HepG2 (cell line): ENCODE measurements around the gene ABCA2. TPM values are rescaled to one million over a fixed set of nuclear protein-coding genes. Genes with fewer than 3 reads are reported as not detected.

Experiments
- ATAC-seq: fragments of 200-7000 bp; cut with Tn5 transposase; 3 replicates; pipeline ENCODE4 v1.9.1; 2020; ENCODE audit warnings: mild to moderate bottlenecking, moderate library complexity
- BruUV-seq: library from RNA; stranded (reverse); fragments of 400-500 nt; replicated peaks from 2 replicates; lab custom pipeline; 2021; lab: Mats Ljungman, UMichigan
- CTCF ChIA-PET: fragments of 300-600 bp; formaldehyde crosslinking; extraction: SDS; loops from one replicate; lab custom pipeline; 2021; ENCODE audit warnings: low total read pairs, inconsistent platforms, low intra/inter-chr PET ratio; lab: Yijun Ruan, JAX
- POLR2A ChIA-PET: fragments of 350-600 bp; sonication (Branson Sonifier 250); formaldehyde crosslinking; loops from one replicate; lab custom pipeline; 2020; ENCODE audit warnings: antibody characterized with exemption, inconsistent platforms; lab: Yijun Ruan, JAX
- DNase-seq: peaks from one replicate; pipeline ENCODE4 v3.0.0-alpha.2; 2015; ENCODE audit warnings: low spot score
- FAIRE-seq: peaks from 3 replicates; lab custom pipeline; 2011; peaks lifted over from hg19 to GRCh38; lab: Jason Lieb, UNC
- H2AFZ ChIP-seq: one replicate; pipeline ENCODE4 v1.6.1; 2011; ENCODE audit warnings: low read length, inconsistent platforms
- H3K27ac ChIP-seq: fragments of 300-600 bp; 3 replicates; pipeline ENCODE4 v1.8.0; 2011; ENCODE audit warnings: mixed run types, mild to moderate bottlenecking, mixed read lengths, low read length, inconsistent platforms; ENCODE audit not compliant: insufficient read depth; ENCODE audit errors: extremely low read length
- H3K27me3 ChIP-seq, 2 experiments: fragments of 200-600 bp in 1 of 2; 2 replicates in 1 of 2; 3 replicates in 1 of 2; pipeline versions ENCODE4 v1.6.0 to v1.8.0; 2011; ENCODE audit warnings: low read length in 2 of 2, mild to moderate bottlenecking in 2 of 2, moderate library complexity in 2 of 2, inconsistent platforms in 1 of 2; ENCODE audit not compliant: insufficient read depth in 2 of 2, control insufficient read depth in 1 of 2
- H3K36me3 ChIP-seq, 2 experiments: fragments of 200-600 bp in 1 of 2; replicated peaks in 1 of 2; 2 replicates in 1 of 2; 3 replicates in 1 of 2; pipeline versions ENCODE4 v1.5.1 to v1.8.0; 2011; ENCODE audit warnings: low read length in 2 of 2, inconsistent platforms in 1 of 2; ENCODE audit not compliant: insufficient read depth in 2 of 2, control insufficient read depth in 1 of 2
- H3K4me1 ChIP-seq: 2 replicates; pipeline ENCODE4 v1.5.1; 2012; ENCODE audit warnings: low read length, inconsistent platforms; ENCODE audit not compliant: insufficient read depth
- H3K4me2 ChIP-seq: 2 replicates; pipeline ENCODE4 v1.6.0; 2011; ENCODE audit warnings: low read depth, low read length, inconsistent platforms
- H3K4me3 ChIP-seq, 3 experiments: fragments of 200-600 bp in 1 of 3; sonication (generic), shearing (Covaris generic) in 1 of 3; replicated peaks in 1 of 3; 2 replicates each; pipeline ENCODE4 v1.5.1; 2011 to 2016; ENCODE audit warnings: low read length in 3 of 3, inconsistent platforms in 2 of 3, low read depth in 2 of 3, mild to moderate bottlenecking in 2 of 3, control low read depth in 1 of 3, mixed read lengths in 1 of 3; ENCODE audit not compliant: insufficient read depth in 1 of 3
- H3K79me2 ChIP-seq: one replicate; pipeline ENCODE4 v1.6.1; 2011; ENCODE audit warnings: low read length, inconsistent platforms; ENCODE audit not compliant: insufficient read depth
- H3K9ac ChIP-seq: 2 replicates; pipeline ENCODE4 v1.6.0; 2011; ENCODE audit warnings: mild to moderate bottlenecking, low read depth, low read length, inconsistent platforms; ENCODE audit not compliant: insufficient read depth
- H3K9me3 ChIP-seq: 2 replicates; pipeline ENCODE4 v1.5.1; 2012; ENCODE audit warnings: mild to moderate bottlenecking, low read length
- H4K20me1 ChIP-seq: 2 replicates; pipeline ENCODE4 v1.6.0; 2011; ENCODE audit warnings: inconsistent platforms, mild to moderate bottlenecking, low read length, moderate library complexity; ENCODE audit not compliant: insufficient read depth
- MTF1 ChIP-seq: sonication (generic); formaldehyde crosslinking; IDR thresholded peaks from 2 replicates; pipeline ENCODE4 v1.5.0; 2020; ENCODE audit warnings: missing genetic modification reagents
- MXD1 ChIP-seq: sonication (generic); formaldehyde crosslinking; IDR thresholded peaks from 2 replicates; pipeline ENCODE4 v1.4.0; 2020; ENCODE audit warnings: mild to moderate bottlenecking, missing genetic modification reagents
- PAX8 ChIP-seq: sonication (generic); formaldehyde crosslinking; IDR thresholded peaks from 2 replicates; pipeline ENCODE4 v1.8.0; 2022; ENCODE audit warnings: mild to moderate bottlenecking, missing genetic modification reagents, borderline replicate concordance
- TARDBP ChIP-seq: sonication (generic); formaldehyde crosslinking; IDR thresholded peaks from 2 replicates; pipeline ENCODE4 v1.8.0; 2022; ENCODE audit warnings: mild to moderate bottlenecking, missing genetic modification reagents
- ZNF780A ChIP-seq: sonication (generic); formaldehyde crosslinking; IDR thresholded peaks from 2 replicates; pipeline ENCODE4 v1.8.0; 2022; ENCODE audit warnings: mild to moderate bottlenecking, missing genetic modification reagents, moderate library complexity
- WGBS: methylation state at CpG from one replicate; pipeline ENCODE4 v1.1.6; 2017; ENCODE audit warnings: low lambda C conversion rate; 5-methylcytosine and 5-hydroxymethylcytosine counted together
- in situ Hi-C: cut with HindIII; loops from 2 replicates; pipeline ENCODE4 v1.10.0; 2017; ENCODE audit warnings: low pct_unique_long_range_greater_than_20kb; ENCODE audit not compliant: extremely low pct_ligation_motif_present
- intact Hi-C: fragments of 100-400 bp; cut with micrococcal nuclease; formaldehyde crosslinking; loops from one replicate; pipeline ENCODE4 v1.10.0; 2022; ENCODE audit not compliant: unreplicated experiment
- polyA plus RNA-seq, 8 experiments: library from polyadenylated mRNA; depleted of rRNA in 3 of 8; stranded (reverse) in 7 of 8; unstranded in 1 of 8; fragments of >200 nt; fragmentation: Illumina TruSeq in 4 of 8; extraction: Trizol in 4 of 8; gene quantifications; 2 replicates each; pipeline versions ENCODE4 v1.2.1 to v1.2.3, GENCODE V29; 2011 to 2016; ENCODE audit warnings: low read depth in 4 of 8, missing spikeins in 1 of 8, mixed read lengths in 1 of 8; ENCODE audit not compliant: insufficient read depth in 1 of 8
- total RNA-seq, 5 experiments: library from RNA; depleted of rRNA; stranded (reverse); fragments of >200 nt; fragmentation: Illumina TruSeq; extraction: Trizol; gene quantifications; 2 replicates each; pipeline ENCODE4 v1.2.3, GENCODE V29; 2016; ENCODE audit warnings: low read depth in 1 of 5

Gene ABCA2
- total and polyA plus RNA-seq, 2 of the 13 experiments (the other 11 are each of a cell fraction or from before 2014, with no cell fraction given), result 2.9 to 19.2 TPM

GRCh38 chr9:136957901-136958300 is 70.1 kb downstream of the ABCA2 start:
- BruUV-seq, result no TSS peak
- 74% methylated on average over 6 of the region's 6 CpGs for WGBS
- H3K4me2 ChIP-seq, result no peak overlapping the region
- H3K4me3 ChIP-seq, result no peak overlapping the region
- in situ Hi-C loops, result no loop called here
- H4K20me1 ChIP-seq, result no peaks in the 10 kb centered on the region
- FAIRE-seq, result no peak
- ATAC-seq, result no peak
- H2AFZ ChIP-seq, result no peak overlapping the region
- H3K9ac ChIP-seq, result no peak overlapping the region
- intact Hi-C loops, result no loop called here
- no peaks in the 10 kb centered on the region for H3K36me3 ChIP-seq
- TF ChIP-seq ZNF780A (CRISPR knock-in tag) (no peak), TARDBP (CRISPR knock-in tag) (peak; percentile 19; the same call in 1 of the 2 replicates)
- DNase-seq, result no peak
- H3K27me3 ChIP-seq, result peaks cover 12 to 30% of the 10 kb centered on the region in 2 experiments
- ChIA-PET POLR2A (no interaction called here), CTCF (no interaction called here)
- no peaks in the 10 kb centered on the region for H3K4me1 ChIP-seq
- H3K9me3 ChIP-seq, result no peaks in the 10 kb centered on the region
- no peaks in the 10 kb centered on the region for H3K79me2 ChIP-seq
- no peak overlapping the region for H3K27ac ChIP-seq

GRCh38 chr9:136957461-136957860 is 70.6 kb downstream of the ABCA2 start:
- CTCF ChIA-PET, result no interaction called here
- BruUV-seq, result no TSS peak
- Histone ChIP-seq H3K27me3 (peaks cover 11 to 26% of the 10 kb centered on the region in 2 experiments), H3K36me3 (no peaks in the 10 kb centered on the region), H3K9ac (no peak overlapping the region), H4K20me1 (no peaks in the 10 kb centered on the region), H3K79me2 (no peaks in the 10 kb centered on the region), H3K4me1 (no peaks in the 10 kb centered on the region), H3K4me2 (no peak overlapping the region), H3K9me3 (no peaks in the 10 kb centered on the region)
- no peak for DNase-seq
- no peak for ATAC-seq
- 88% methylated on average over 1 of the region's 1 CpG for WGBS
- intact Hi-C loops (no loop called here), in situ Hi-C loops (no loop called here)
- TF ChIP-seq MXD1 (CRISPR knock-in tag), result no peak
- no peak for TF ChIP-seq MTF1
- TF ChIP-seq PAX8, result no peak
- TF ChIP-seq, all 625 proteins: peak for 0
- Histone ChIP-seq H3K4me3 (no peak overlapping the region), H3K27ac (no peak overlapping the region), H2AFZ (no peak overlapping the region)
- POLR2A ChIA-PET, result no interaction called here
- FAIRE-seq, result no peak

Other genes with a start within 250 kb of the ABCA2 start
Only the 30 nearest of the 38 such genes appear.
- 0.48 and 1.1 TPM in 2 replicates for gene AJM1, start 185.8 kb downstream of the ABCA2 start, total RNA-seq (2016; rRNA removed; fragmentation: Illumina TruSeq; extraction: Trizol)
- gene AJM1, start 185.8 kb downstream of the ABCA2 start, polyA plus RNA-seq (2011; rRNA removed), result 1.2 and 1.4 TPM in 2 replicates
- 155 and 192 TPM in 2 replicates for gene PHPT1, start 178.8 kb downstream of the ABCA2 start, total RNA-seq (2016; rRNA removed; fragmentation: Illumina TruSeq; extraction: Trizol)
- 184 and 189 TPM in 2 replicates for gene PHPT1, start 178.8 kb downstream of the ABCA2 start, polyA plus RNA-seq (2011; rRNA removed)
- gene MAMDC4, start 175.9 kb downstream of the ABCA2 start, total RNA-seq (2016; rRNA removed; fragmentation: Illumina TruSeq; extraction: Trizol), result 1.2 and 6.0 TPM in 2 replicates
- gene MAMDC4, start 175.9 kb downstream of the ABCA2 start, polyA plus RNA-seq (2011; rRNA removed), result 6.8 and 7.9 TPM in 2 replicates
- 379 and 474 TPM in 2 replicates for gene EDF1, start 161.9 kb downstream of the ABCA2 start, total RNA-seq (2016; rRNA removed; fragmentation: Illumina TruSeq; extraction: Trizol)
- 235 and 269 TPM in 2 replicates for gene EDF1, start 161.9 kb downstream of the ABCA2 start, polyA plus RNA-seq (2011; rRNA removed)
- gene TRAF2, start 141.7 kb downstream of the ABCA2 start, total RNA-seq (2016; rRNA removed; fragmentation: Illumina TruSeq; extraction: Trizol), result 13.4 and 13.6 TPM in 2 replicates
- gene TRAF2, start 141.7 kb downstream of the ABCA2 start, polyA plus RNA-seq (2011; rRNA removed), result 12.4 and 15.5 TPM in 2 replicates
- 47.4 and 60.4 TPM in 2 replicates for gene FBXW5, start 83.5 kb downstream of the ABCA2 start, total RNA-seq (2016; rRNA removed; fragmentation: Illumina TruSeq; extraction: Trizol)
- gene FBXW5, start 83.5 kb downstream of the ABCA2 start, polyA plus RNA-seq (2011; rRNA removed), result 52.0 and 76.2 TPM in 2 replicates
- 2.0 and 4.9 TPM in 2 replicates for gene C8G, start 83.0 kb downstream of the ABCA2 start, total RNA-seq (2016; rRNA removed; fragmentation: Illumina TruSeq; extraction: Trizol)
- 12.8 and 18.3 TPM in 2 replicates for gene C8G, start 83.0 kb downstream of the ABCA2 start, polyA plus RNA-seq (2011; rRNA removed)
- 1.2 and 3.4 TPM in 2 replicates for gene LCN12, start 76.0 kb downstream of the ABCA2 start, total RNA-seq (2016; rRNA removed; fragmentation: Illumina TruSeq; extraction: Trizol)
- gene LCN12, start 76.0 kb downstream of the ABCA2 start, polyA plus RNA-seq (2011; rRNA removed), result 6.9 and 7.5 TPM in 2 replicates
- gene PTGDS, start 50.7 kb downstream of the ABCA2 start, total RNA-seq (2016; rRNA removed; fragmentation: Illumina TruSeq; extraction: Trizol), result 0.33 TPM in 1 of 2 replicates, not detected in the other
- gene PTGDS, start 50.7 kb downstream of the ABCA2 start, polyA plus RNA-seq (2011; rRNA removed), result 0.31 and 0.50 TPM in 2 replicates
- gene LCNL1, start 45.2 kb downstream of the ABCA2 start, total RNA-seq (2016; rRNA removed; fragmentation: Illumina TruSeq; extraction: Trizol), result not detected in 2 replicates
- not detected in 2 replicates for gene LCNL1, start 45.2 kb downstream of the ABCA2 start, polyA plus RNA-seq (2011; rRNA removed)
- gene PAXX, start 35.8 kb downstream of the ABCA2 start, total RNA-seq (2016; rRNA removed; fragmentation: Illumina TruSeq; extraction: Trizol), result 20.7 and 31.9 TPM in 2 replicates
- 14.0 and 18.0 TPM in 2 replicates for gene PAXX, start 35.8 kb downstream of the ABCA2 start, polyA plus RNA-seq (2011; rRNA removed)
- 0.34 and 0.51 TPM in 2 replicates for gene CLIC3, start 31.7 kb downstream of the ABCA2 start, total RNA-seq (2016; rRNA removed; fragmentation: Illumina TruSeq; extraction: Trizol)
- 1.5 and 1.6 TPM in 2 replicates for gene CLIC3, start 31.7 kb downstream of the ABCA2 start, polyA plus RNA-seq (2011; rRNA removed)
- gene FUT7, start 3.9 kb upstream of the ABCA2 start, total RNA-seq (2016; rRNA removed; fragmentation: Illumina TruSeq; extraction: Trizol), result not detected in 2 replicates
- gene FUT7, start 3.9 kb upstream of the ABCA2 start, polyA plus RNA-seq (2011; rRNA removed), result 0.05 TPM in 1 of 2 replicates, not detected in the other
- 0.63 and 0.84 TPM in 2 replicates for gene NPDC1, start 17.9 kb upstream of the ABCA2 start, total RNA-seq (2016; rRNA removed; fragmentation: Illumina TruSeq; extraction: Trizol)
- 5.4 and 7.0 TPM in 2 replicates for gene NPDC1, start 17.9 kb upstream of the ABCA2 start, polyA plus RNA-seq (2011; rRNA removed)
- gene ENTPD2, start 25.8 kb upstream of the ABCA2 start, total RNA-seq (2016; rRNA removed; fragmentation: Illumina TruSeq; extraction: Trizol), result 0.87 and 0.95 TPM in 2 replicates
- 3.2 and 4.1 TPM in 2 replicates for gene ENTPD2, start 25.8 kb upstream of the ABCA2 start, polyA plus RNA-seq (2011; rRNA removed)
- 35.9 and 42.8 TPM in 2 replicates for gene SAPCD2, start 42.3 kb upstream of the ABCA2 start, total RNA-seq (2016; rRNA removed; fragmentation: Illumina TruSeq; extraction: Trizol)
- gene SAPCD2, start 42.3 kb upstream of the ABCA2 start, polyA plus RNA-seq (2011; rRNA removed), result 18.7 and 21.9 TPM in 2 replicates
- 6.2 and 6.4 TPM in 2 replicates for gene UAP1L1, start 49.3 kb upstream of the ABCA2 start, total RNA-seq (2016; rRNA removed; fragmentation: Illumina TruSeq; extraction: Trizol)
- gene UAP1L1, start 49.3 kb upstream of the ABCA2 start, polyA plus RNA-seq (2011; rRNA removed), result 5.4 and 6.0 TPM in 2 replicates
- gene MAN1B1, start 58.7 kb upstream of the ABCA2 start, total RNA-seq (2016; rRNA removed; fragmentation: Illumina TruSeq; extraction: Trizol), result 19.0 and 48.9 TPM in 2 replicates
- 59.5 and 60.6 TPM in 2 replicates for gene MAN1B1, start 58.7 kb upstream of the ABCA2 start, polyA plus RNA-seq (2011; rRNA removed)
- 0.66 and 1.2 TPM in 2 replicates for gene DPP7, start 86.5 kb upstream of the ABCA2 start, total RNA-seq (2016; rRNA removed; fragmentation: Illumina TruSeq; extraction: Trizol)
- 4.5 and 6.5 TPM in 2 replicates for gene DPP7, start 86.5 kb upstream of the ABCA2 start, polyA plus RNA-seq (2011; rRNA removed)
- gene GRIN1, start 110.9 kb upstream of the ABCA2 start, total RNA-seq (2016; rRNA removed; fragmentation: Illumina TruSeq; extraction: Trizol), result not detected in 2 replicates
- gene GRIN1, start 110.9 kb upstream of the ABCA2 start, polyA plus RNA-seq (2011; rRNA removed), result 0.05 and 0.13 TPM in 2 replicates
- not detected in 2 replicates for gene LRRC26, start 141.8 kb upstream of the ABCA2 start, total RNA-seq (2016; rRNA removed; fragmentation: Illumina TruSeq; extraction: Trizol)
- gene LRRC26, start 141.8 kb upstream of the ABCA2 start, polyA plus RNA-seq (2011; rRNA removed), result not detected in 2 replicates
- gene TMEM210, start 143.8 kb upstream of the ABCA2 start, total RNA-seq (2016; rRNA removed; fragmentation: Illumina TruSeq; extraction: Trizol), result not detected in 2 replicates
- gene TMEM210, start 143.8 kb upstream of the ABCA2 start, polyA plus RNA-seq (2011; rRNA removed), result not detected in 2 replicates
- gene ANAPC2, start 160.3 kb upstream of the ABCA2 start, total RNA-seq (2016; rRNA removed; fragmentation: Illumina TruSeq; extraction: Trizol), result 7.4 and 12.3 TPM in 2 replicates
- gene ANAPC2, start 160.3 kb upstream of the ABCA2 start, polyA plus RNA-seq (2011; rRNA removed), result 15.4 and 21.6 TPM in 2 replicates
- gene SSNA1, start 160.4 kb upstream of the ABCA2 start, total RNA-seq (2016; rRNA removed; fragmentation: Illumina TruSeq; extraction: Trizol), result 41.2 and 49.4 TPM in 2 replicates
- 35.9 and 44.8 TPM in 2 replicates for gene SSNA1, start 160.4 kb upstream of the ABCA2 start, polyA plus RNA-seq (2011; rRNA removed)
- gene TPRN, start 172.5 kb upstream of the ABCA2 start, total RNA-seq (2016; rRNA removed; fragmentation: Illumina TruSeq; extraction: Trizol), result 17.5 and 19.2 TPM in 2 replicates
- gene TPRN, start 172.5 kb upstream of the ABCA2 start, polyA plus RNA-seq (2011; rRNA removed), result 10.1 and 12.4 TPM in 2 replicates
- 36.7 and 36.9 TPM in 2 replicates for gene TMEM203, start 177.4 kb upstream of the ABCA2 start, total RNA-seq (2016; rRNA removed; fragmentation: Illumina TruSeq; extraction: Trizol)
- 23.0 and 23.4 TPM in 2 replicates for gene TMEM203, start 177.4 kb upstream of the ABCA2 start, polyA plus RNA-seq (2011; rRNA removed)
- 4.9 and 8.7 TPM in 2 replicates for gene NDOR1, start 177.5 kb upstream of the ABCA2 start, total RNA-seq (2016; rRNA removed; fragmentation: Illumina TruSeq; extraction: Trizol)
- 3.6 and 4.2 TPM in 2 replicates for gene NDOR1, start 177.5 kb upstream of the ABCA2 start, polyA plus RNA-seq (2011; rRNA removed)
- 1.8 and 2.1 TPM in 2 replicates for gene RNF208, start 194.0 kb upstream of the ABCA2 start, total RNA-seq (2016; rRNA removed; fragmentation: Illumina TruSeq; extraction: Trizol)
- 1.6 and 2.0 TPM in 2 replicates for gene RNF208, start 194.0 kb upstream of the ABCA2 start, polyA plus RNA-seq (2011; rRNA removed)
- gene CYSRT1, start 196.9 kb upstream of the ABCA2 start, total RNA-seq (2016; rRNA removed; fragmentation: Illumina TruSeq; extraction: Trizol), result 2.1 and 3.4 TPM in 2 replicates
- 1.5 and 1.7 TPM in 2 replicates for gene CYSRT1, start 196.9 kb upstream of the ABCA2 start, polyA plus RNA-seq (2011; rRNA removed)
- gene RNF224, start 199.3 kb upstream of the ABCA2 start, total RNA-seq (2016; rRNA removed; fragmentation: Illumina TruSeq; extraction: Trizol), result 0.09 and 0.10 TPM in 2 replicates
- not detected in 2 replicates for gene RNF224, start 199.3 kb upstream of the ABCA2 start, polyA plus RNA-seq (2011; rRNA removed)